ENCODE data around the gene ZNF287. TPM values are rescaled to one million over a fixed set of nuclear protein-coding genes. Genes with fewer than 3 reads are reported as not detected.
A peak's percentile ranks its signal among the peaks of the same experiment; 100 is the strongest.

The ZNF287 gene
- polyA plus RNA-seq, 1 donor (not counting 4 experiments of a cell fraction or from before 2014, with no cell fraction given): 7.3 TPM

GRCh38 chr17:16517477-16517876 is 51.5 kb downstream of the ZNF287 start:
- peaks cover 31% of the 10 kb centered on the region for H3K27me3 ChIP-seq (ENCODE audit: control insufficient read depth, extremely low read depth, insufficient read depth, low read length)
- no peak overlapping the region for H3K4me2 ChIP-seq (ENCODE audit: control insufficient read depth, extremely low read depth, insufficient read depth, low read depth, low read length)
- no peaks in the 10 kb centered on the region for H3K9me3 ChIP-seq (ENCODE audit: control insufficient read depth, low read depth, low read length)
- FAIRE-seq (no peak), DNase-seq (ENCODE audit: low read depth, low spot score) (no peak)
- dilution Hi-C loops (cut with MboI; ENCODE audit: extremely low pct_ligation_motif_present, low sequenced_read_pairs): no loop called here
- H3K9ac ChIP-seq (ENCODE audit: control insufficient read depth, extremely low read depth, insufficient read depth, low read length): no peak overlapping the region
- H3K79me2 ChIP-seq (ENCODE audit: control insufficient read depth, insufficient read depth, low read length): no peaks in the 10 kb centered on the region
- H3K27ac ChIP-seq (ENCODE audit: control insufficient read depth, insufficient read depth, low read length): no peak overlapping the region
- H3K4me3 ChIP-seq (ENCODE audit: control insufficient read depth in 2 of 3, extremely low read depth in 1 of 3, insufficient read depth in 2 of 3, low read depth in 1 of 3, low read length in 3 of 3): no peak overlapping the region
- no peak overlapping the region for H2AFZ ChIP-seq (ENCODE audit: control insufficient read depth, low read length)
- peaks cover 8% of the 10 kb centered on the region for H3K4me1 ChIP-seq (ENCODE audit: control insufficient read depth, extremely low read depth, insufficient read depth, low read length)
- no peaks in the 10 kb centered on the region for H3K36me3 ChIP-seq (ENCODE audit: control insufficient read depth in 2 of 2, extremely low read depth in 1 of 2, insufficient read depth in 2 of 2, low read length in 2 of 2)
- TF ChIP-seq CTCF (optimal IDR thresholded peaks at IDR 0.05 in 1 of 3, IDR thresholded peaks at IDR 0.05 in 1 of 3, conservative IDR thresholded peaks at IDR 0.05 in 1 of 3; ENCODE audit: extremely low read depth in 1 of 3, insufficient read depth in 2 of 3, low read length in 3 of 3) (no peak), EZH2 (IDR thresholded peaks at IDR 0.05; ENCODE audit: low read length) (no peak)
- no peaks in the 10 kb centered on the region for H3K9me1 ChIP-seq (ENCODE audit: control insufficient read depth, extremely low read depth, insufficient read depth, low read length)
- no peaks in the 10 kb centered on the region for H4K20me1 ChIP-seq (ENCODE audit: control insufficient read depth, extremely low read depth, insufficient read depth, low read length)

GRCh38 chr17:16516594-16517051 is 52.4 kb downstream of the ZNF287 start:
- Histone ChIP-seq H3K9ac (ENCODE audit: control insufficient read depth, extremely low read depth, insufficient read depth, low read length) (no peak overlapping the region), H4K20me1 (ENCODE audit: control insufficient read depth, extremely low read depth, insufficient read depth, low read length) (no peaks in the 10 kb centered on the region), H3K4me3 (ENCODE audit: control insufficient read depth in 2 of 3, extremely low read depth in 1 of 3, insufficient read depth in 2 of 3, low read depth in 1 of 3, low read length in 3 of 3) (peak overlapping the region in 2 of 3 experiments; percentile 9 to 15), H3K36me3 (ENCODE audit: control insufficient read depth in 2 of 2, extremely low read depth in 1 of 2, insufficient read depth in 2 of 2, low read length in 2 of 2) (no peaks in the 10 kb centered on the region), H3K27me3 (ENCODE audit: control insufficient read depth, extremely low read depth, insufficient read depth, low read length) (peaks cover 35% of the 10 kb centered on the region), H3K79me2 (ENCODE audit: control insufficient read depth, insufficient read depth, low read length) (no peaks in the 10 kb centered on the region), H3K9me1 (ENCODE audit: control insufficient read depth, extremely low read depth, insufficient read depth, low read length) (no peaks in the 10 kb centered on the region), H3K9me3 (ENCODE audit: control insufficient read depth, low read depth, low read length) (no peaks in the 10 kb centered on the region), H3K4me1 (ENCODE audit: control insufficient read depth, extremely low read depth, insufficient read depth, low read length) (peaks cover 8% of the 10 kb centered on the region), H3K4me2 (ENCODE audit: control insufficient read depth, extremely low read depth, insufficient read depth, low read depth, low read length) (peak overlapping the region; percentile 63), H3K27ac (ENCODE audit: control insufficient read depth, insufficient read depth, low read length) (no peak overlapping the region), H2AFZ (ENCODE audit: control insufficient read depth, low read length) (no peak overlapping the region)
- no peak for DNase-seq (ENCODE audit: low read depth, low spot score)
- dilution Hi-C loops (cut with MboI; ENCODE audit: extremely low pct_ligation_motif_present, low sequenced_read_pairs): no loop called here
- FAIRE-seq: peak; percentile 9
- no peak for TF ChIP-seq CTCF (optimal IDR thresholded peaks at IDR 0.05 in 1 of 3, IDR thresholded peaks at IDR 0.05 in 1 of 3, conservative IDR thresholded peaks at IDR 0.05 in 1 of 3; ENCODE audit: extremely low read depth in 1 of 3, insufficient read depth in 2 of 3, low read length in 3 of 3)
- peak; percentile 23 for TF ChIP-seq EZH2 (IDR thresholded peaks at IDR 0.05; ENCODE audit: low read length)

Measured in keratinocyte (primary cell).